CD4-positive, alpha-beta T cell (primary cell): Measurements from ENCODE around the gene DPP9. TPM values are rescaled to one million over a fixed set of nuclear protein-coding genes. Genes with fewer than 3 reads are reported as not detected.
A peak's percentile ranks its signal among the peaks of the same experiment; 100 is the strongest.
"Not testable (repeated sequence)": the region's sequence is repeated elsewhere in the genome, so short reads cannot be mapped to it uniquely, and the experiment has no call there.

Source experiments
- ATAC-seq: fragments of 200-7000 bp; cut with Tn5 transposase; one replicate; pipeline ENCODE4 v1.10.0; 2022; ENCODE audit warnings: mild to moderate bottlenecking; ENCODE audit not compliant: poor library complexity
- CTCF ChIA-PET: fragments of 350-600 bp; sonication (Branson Sonifier 250); formaldehyde crosslinking; loops from one replicate; lab custom pipeline; 2021; ENCODE audit warnings: antibody characterized with exemption, inconsistent platforms; lab: Charles Lee
- POLR2A ChIA-PET: fragments of 350-600 bp; sonication (Branson Sonifier 250); formaldehyde crosslinking; loops from one replicate; lab custom pipeline; 2021; ENCODE audit warnings: antibody characterized with exemption, inconsistent platforms; lab: Charles Lee
- DNase-seq, 14 experiments: peaks; one replicate each; pipeline ENCODE4 v3.0.0-alpha.2; 2013 to 2020; ENCODE audit warnings: mixed read lengths in 2 of 14
- H3K27ac ChIP-seq, 2 donors: one replicate each; pipeline versions ENCODE4 v1.5.1 to v1.7.0; 2013; ENCODE audit warnings: low read length in 2 of 2, low read depth in 1 of 2, mild to moderate bottlenecking in 1 of 2
- H3K27me3 ChIP-seq, 2 experiments: 1 replicate in 1 of 2; 2 replicates in 1 of 2; pipeline versions ENCODE4 v1.6.1 to v1.7.0; 2013; ENCODE audit warnings: low read length in 2 of 2, control low read depth in 1 of 2, mild to moderate bottlenecking in 1 of 2, moderate library complexity in 1 of 2; ENCODE audit not compliant: insufficient read depth in 2 of 2, control insufficient read depth in 1 of 2
- H3K36me3 ChIP-seq: one replicate; pipeline ENCODE4 v1.6.1; 2013; ENCODE audit warnings: low read length, control low read depth; ENCODE audit not compliant: insufficient read depth
- H3K4me1 ChIP-seq: one replicate; pipeline ENCODE4 v1.6.1; 2013; ENCODE audit warnings: low read length, control low read depth; ENCODE audit not compliant: insufficient read depth
- H3K4me3 ChIP-seq: one replicate; pipeline ENCODE4 v1.5.1; 2013; ENCODE audit warnings: mild to moderate bottlenecking, low read length, moderate library complexity
- H3K9me3 ChIP-seq, 2 experiments: 1 replicate in 1 of 2; 2 replicates in 1 of 2; pipeline versions ENCODE4 v1.6.1 to v1.7.0; 2013; ENCODE audit warnings: low read length in 2 of 2, mild to moderate bottlenecking in 2 of 2, control low read depth in 1 of 2, moderate library complexity in 1 of 2; ENCODE audit not compliant: control insufficient read depth in 1 of 2, insufficient read depth in 1 of 2
- H3K27ac Mint-ChIP-seq: one replicate; pipeline ENCODE4 v1.8.0; 2020; ENCODE audit warnings: mixed read lengths
- H3K27me3 Mint-ChIP-seq: one replicate; pipeline ENCODE4 v1.8.0; 2021; ENCODE audit warnings: mixed read lengths
- H3K36me3 Mint-ChIP-seq: one replicate; pipeline ENCODE4 v1.8.0; 2021; ENCODE audit warnings: low read depth, mixed read lengths
- H3K4me1 Mint-ChIP-seq: one replicate; pipeline ENCODE4 v1.8.0; 2021; ENCODE audit warnings: low read depth, mixed read lengths
- H3K4me3 Mint-ChIP-seq: one replicate; pipeline ENCODE4 v1.8.0; 2020; ENCODE audit warnings: mild to moderate bottlenecking, mixed read lengths
- H3K9me3 Mint-ChIP-seq: one replicate; pipeline ENCODE4 v1.8.0; 2020; ENCODE audit warnings: mixed read lengths
- intact Hi-C, 2 experiments: fragments of 100-400 bp; cut with DNase I in 1 of 2; cut with micrococcal nuclease in 1 of 2; formaldehyde crosslinking; loops; one replicate each; pipeline versions ENCODE4 v1.15.1 to v1.9.0; 2023 to 2025; cut with DNase I, micrococcal nuclease
- total RNA-seq, 174 experiments: library from RNA in 2 of 174; stranded (reverse) in 2 of 174; gene quantifications; one replicate each; pipeline ENCODE4 v1.2.3 and lab custom pipeline; 2021 to 2026
- TF ChIP-seq, protein P1 (sequence below): fragments of 200-600 bp; IDR thresholded peaks from one replicate; pipeline ENCODE4 v1.8.0; 2022; ENCODE audit warnings: antibody characterized with exemption, mild to moderate bottlenecking

Gene DPP9
- total RNA-seq, 2 experiments from 2014 or later: 67.9 to 72.8 TPM

GRCh38 chr19:4684312-4685095 is 39.1 kb downstream of the DPP9 start:
- ChIA-PET POLR2A (no interaction called here), CTCF (no interaction called here)
- Mint-ChIP-seq H3K27me3 (no peaks in the 10 kb centered on the region), H3K4me3 (no peak overlapping the region), H3K27ac (no peak overlapping the region), H3K9me3 (no peaks in the 10 kb centered on the region), H3K36me3 (peaks cover 56% of the 10 kb centered on the region), H3K4me1 (no peaks in the 10 kb centered on the region)
- H3K9me3 ChIP-seq: no peaks in the 10 kb centered on the region
- DNase-seq (peak in 1 of 14 experiments; percentile 13), ATAC-seq (no peak)
- no peak overlapping the region for H3K27ac ChIP-seq
- no peaks in the 10 kb centered on the region for H3K4me1 ChIP-seq
- TF ChIP-seq, protein P1, sequence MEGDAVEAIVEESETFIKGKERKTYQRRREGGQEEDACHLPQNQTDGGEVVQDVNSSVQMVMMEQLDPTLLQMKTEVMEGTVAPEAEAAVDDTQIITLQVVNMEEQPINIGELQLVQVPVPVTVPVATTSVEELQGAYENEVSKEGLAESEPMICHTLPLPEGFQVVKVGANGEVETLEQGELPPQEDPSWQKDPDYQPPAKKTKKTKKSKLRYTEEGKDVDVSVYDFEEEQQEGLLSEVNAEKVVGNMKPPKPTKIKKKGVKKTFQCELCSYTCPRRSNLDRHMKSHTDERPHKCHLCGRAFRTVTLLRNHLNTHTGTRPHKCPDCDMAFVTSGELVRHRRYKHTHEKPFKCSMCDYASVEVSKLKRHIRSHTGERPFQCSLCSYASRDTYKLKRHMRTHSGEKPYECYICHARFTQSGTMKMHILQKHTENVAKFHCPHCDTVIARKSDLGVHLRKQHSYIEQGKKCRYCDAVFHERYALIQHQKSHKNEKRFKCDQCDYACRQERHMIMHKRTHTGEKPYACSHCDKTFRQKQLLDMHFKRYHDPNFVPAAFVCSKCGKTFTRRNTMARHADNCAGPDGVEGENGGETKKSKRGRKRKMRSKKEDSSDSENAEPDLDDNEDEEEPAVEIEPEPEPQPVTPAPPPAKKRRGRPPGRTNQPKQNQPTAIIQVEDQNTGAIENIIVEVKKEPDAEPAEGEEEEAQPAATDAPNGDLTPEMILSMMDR: no peak
- H3K36me3 ChIP-seq: peaks cover 56% of the 10 kb centered on the region
- no peak overlapping the region for H3K4me3 ChIP-seq
- intact Hi-C loops: no loop called here
- H3K27me3 ChIP-seq: no peaks in the 10 kb centered on the region

DNA sequence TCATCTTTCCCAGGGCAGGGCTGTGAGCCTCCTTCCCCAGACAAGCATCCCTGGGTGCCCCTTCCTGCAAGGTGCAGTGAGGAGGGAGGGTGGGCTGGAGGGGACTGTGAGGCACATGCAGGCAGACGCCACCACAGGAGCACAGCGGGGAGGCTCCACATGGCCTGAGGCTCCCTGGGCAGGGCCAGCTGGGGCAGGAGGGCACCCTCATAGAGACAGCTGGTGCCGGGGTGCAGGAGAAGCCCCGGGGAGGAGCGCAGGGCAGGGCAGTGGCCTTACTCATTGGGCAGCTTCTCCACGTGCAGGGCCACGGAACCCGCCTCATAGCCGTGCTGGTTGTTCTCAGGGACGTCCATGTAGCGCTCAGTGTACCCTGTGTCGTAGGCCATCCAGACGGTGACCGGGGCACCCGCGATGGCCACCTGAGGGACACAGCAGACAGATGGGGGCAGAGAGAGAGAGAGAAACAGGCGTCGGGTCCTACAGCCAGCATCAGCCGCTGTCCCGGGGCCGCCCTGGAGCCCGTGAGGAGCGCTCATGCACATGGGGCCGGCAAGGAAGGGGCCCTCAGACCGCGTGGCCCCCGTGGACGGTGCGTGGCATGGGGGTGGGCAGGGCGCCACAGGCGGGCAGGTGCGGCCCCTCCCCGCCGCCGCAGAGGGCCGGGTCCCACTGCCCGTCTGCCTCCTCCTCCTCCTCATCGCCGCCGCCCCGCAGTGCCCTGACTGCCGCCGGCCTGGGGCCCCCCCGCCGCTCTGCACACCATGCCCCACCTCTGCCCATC is 41.0 kb downstream of the DPP9 start:
- Histone ChIP-seq H3K27ac (no peak overlapping the region), H3K36me3 (peaks cover 51% of the 10 kb centered on the region), H3K4me3 (no peak overlapping the region), H3K4me1 (no peaks in the 10 kb centered on the region), H3K9me3 (no peaks in the 10 kb centered on the region), H3K27me3 (no peaks in the 10 kb centered on the region)
- POLR2A ChIA-PET: no interaction called here
- intact Hi-C loops: no loop called here
- Mint-ChIP-seq H3K36me3 (peaks cover 57% of the 10 kb centered on the region), H3K4me1 (no peaks in the 10 kb centered on the region), H3K27me3 (no peaks in the 10 kb centered on the region), H3K4me3 (no peak overlapping the region), H3K9me3 (no peaks in the 10 kb centered on the region), H3K27ac (no peak overlapping the region)
- DNase-seq (no peak), ATAC-seq (no peak)
- CTCF ChIA-PET: no interaction called here
- TF ChIP-seq, protein P1: no peak

DNA sequence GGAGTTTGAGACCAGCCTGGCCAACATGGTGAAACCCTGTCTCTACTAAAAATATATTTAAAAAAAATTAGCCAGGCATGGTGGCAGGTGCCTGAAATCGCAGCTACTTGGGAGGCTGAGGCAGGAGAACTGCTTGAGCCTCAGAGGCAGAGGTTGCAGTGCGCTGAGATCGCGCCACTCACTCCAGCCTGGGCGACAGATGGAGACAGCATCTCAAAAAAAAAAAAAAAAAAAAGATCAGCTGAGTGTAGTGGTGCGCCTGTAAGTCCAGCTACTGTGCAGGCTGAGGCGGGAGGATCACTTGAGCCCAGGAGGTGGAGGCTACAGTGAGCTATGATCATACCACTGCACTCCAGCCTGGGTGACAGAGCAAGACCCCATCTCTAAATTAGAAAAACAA is 43.6 kb downstream of the DPP9 start:
- H3K9me3 ChIP-seq, POLR2A ChIA-PET, H3K4me3 ChIP-seq, ATAC-seq, H3K4me1 Mint-ChIP-seq, H3K27me3 Mint-ChIP-seq, intact Hi-C loops, CTCF ChIA-PET, H3K9me3 Mint-ChIP-seq, H3K4me3 Mint-ChIP-seq, H3K27me3 ChIP-seq, H3K27ac ChIP-seq, H3K4me1 ChIP-seq, H3K27ac Mint-ChIP-seq, DNase-seq: not testable (repeated sequence)
- peaks cover 54% of the 10 kb centered on the region for H3K36me3 Mint-ChIP-seq
- H3K36me3 ChIP-seq: peaks cover 58% of the 10 kb centered on the region
